ENCODE data around the gene HUNK. TPM values are rescaled to one million over a fixed set of nuclear protein-coding genes. Genes with fewer than 3 reads are reported as not detected.

Gene HUNK
- polyA plus RNA-seq, 10 donors, result 5.3 to 13.4 (median 7.0) TPM

GRCh38 chr21:31948676-31949075 lies 75.9 kb downstream of the HUNK start:
- no peak for DNase-seq

- DNase-seq, result no peak
Observed at GRCh38 chr21:31952828-31953227, 80.0 kb downstream of the HUNK start.

GRCh38 chr21:31957631-31958030 lies 84.8 kb downstream of the HUNK start:
- DNase-seq, result no peak

GRCh38 chr21:31959881-31960280 lies 87.1 kb downstream of the HUNK start:
- no peak for DNase-seq

- DNase-seq, result no peak
Observed at GRCh38 chr21:31961027-31961426, 88.2 kb downstream of the HUNK start.

- no peak for DNase-seq
Observed at GRCh38 chr21:31961704-31962103, 88.9 kb downstream of the HUNK start.

- DNase-seq, result no peak
Observed at GRCh38 chr21:31964692-31965091, 91.9 kb downstream of the HUNK start.

- DNase-seq, result no peak
Observed at GRCh38 chr21:31967334-31967733, 94.5 kb downstream of the HUNK start.

GRCh38 chr21:31972622-31973021 lies 99.8 kb downstream of the HUNK start:
- no peak for DNase-seq

GRCh38 chr21:31973402-31973944 lies 100.7 kb downstream of the HUNK start:
- DNase-seq, result no peak

GRCh38 chr21:31974454-31974985 lies 101.7 kb downstream of the HUNK start:
- DNase-seq, result no peak

- DNase-seq, result no peak
Observed at GRCh38 chr21:31975491-31975890, 102.7 kb downstream of the HUNK start.

- DNase-seq, result no peak
Observed at GRCh38 chr21:31977816-31978215, 105.0 kb downstream of the HUNK start.

GRCh38 chr21:31983120-31983519 lies 110.3 kb downstream of the HUNK start:
- DNase-seq, result no peak

GRCh38 chr21:31983554-31983953 lies 110.7 kb downstream of the HUNK start:
- DNase-seq, result no peak

- no peak for DNase-seq
Observed at GRCh38 chr21:31985398-31985797, 112.6 kb downstream of the HUNK start.

GRCh38 chr21:31986035-31986856 lies 113.4 kb downstream of the HUNK start:
- DNase-seq, result no peak

- no peak for DNase-seq
Observed at GRCh38 chr21:31987696-31988095, 114.9 kb downstream of the HUNK start.

- no peak for DNase-seq
Observed at GRCh38 chr21:31988492-31989290, 115.9 kb downstream of the HUNK start.

- DNase-seq, result no peak
Observed at GRCh38 chr21:31991356-31992331, 118.8 kb downstream of the HUNK start.

- DNase-seq, result no peak
Observed at GRCh38 chr21:31992391-31992790, 119.6 kb downstream of the HUNK start.
